SK-N-DZ (cell line): ENCODE data around the gene ABHD3.
"Not testable (repeated sequence)": the region's sequence is repeated elsewhere in the genome, so short reads cannot be mapped to it uniquely, and the experiment has no call there.

Experiments
- DNase-seq: peaks from one replicate; pipeline ENCODE4 v3.0.0-alpha.2; 2015; ENCODE audit warnings: low spot score

ABHD3 gene

DNA sequence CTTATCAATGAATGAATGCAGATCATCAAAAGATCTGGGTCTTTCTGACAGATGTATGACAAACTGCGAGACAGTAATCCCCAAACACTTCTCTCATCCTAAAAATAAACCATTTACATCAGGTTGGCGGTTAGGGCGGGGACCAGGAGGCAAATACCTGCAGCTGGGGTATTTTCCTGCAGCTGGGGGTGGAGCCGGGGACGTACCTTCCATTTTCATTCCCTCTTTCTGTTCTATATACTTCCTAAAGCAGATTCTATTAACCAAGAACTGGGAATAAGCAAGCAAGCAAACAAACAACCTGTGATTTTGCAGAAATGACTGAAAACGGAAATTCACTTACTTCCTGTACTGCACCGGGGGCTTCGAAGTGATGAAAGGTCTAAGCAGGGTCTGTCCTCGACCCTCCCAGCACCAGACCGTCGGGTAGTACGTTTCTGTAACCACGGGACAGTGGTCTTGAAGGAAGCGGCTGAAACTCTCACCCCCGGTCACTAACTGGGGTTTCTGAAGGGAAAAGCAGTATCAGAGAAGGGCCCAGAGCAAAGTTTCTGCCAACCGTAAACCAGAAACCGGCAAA, 1.2 kb downstream of the ABHD3 start:
- DNase-seq = no peak

DNA sequence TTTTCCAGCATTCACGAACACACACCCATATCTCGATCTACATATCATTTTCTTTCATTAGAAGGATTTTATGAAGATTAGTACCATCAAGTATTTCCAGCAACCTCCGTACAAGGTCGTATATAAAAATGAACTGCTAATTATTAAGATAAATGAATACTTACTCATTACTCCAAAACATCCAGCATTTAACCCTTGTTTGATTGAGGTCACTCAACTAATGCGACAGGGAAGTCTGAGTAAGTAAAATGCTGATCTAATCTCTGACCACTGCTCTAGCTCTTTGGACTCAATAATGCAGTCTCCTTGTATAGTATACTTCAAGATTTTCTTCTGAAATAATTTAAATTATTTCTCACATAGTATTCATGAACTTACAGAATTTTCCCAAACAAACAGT, 2.0 kb downstream of the ABHD3 start:
- DNase-seq = no peak

DNA sequence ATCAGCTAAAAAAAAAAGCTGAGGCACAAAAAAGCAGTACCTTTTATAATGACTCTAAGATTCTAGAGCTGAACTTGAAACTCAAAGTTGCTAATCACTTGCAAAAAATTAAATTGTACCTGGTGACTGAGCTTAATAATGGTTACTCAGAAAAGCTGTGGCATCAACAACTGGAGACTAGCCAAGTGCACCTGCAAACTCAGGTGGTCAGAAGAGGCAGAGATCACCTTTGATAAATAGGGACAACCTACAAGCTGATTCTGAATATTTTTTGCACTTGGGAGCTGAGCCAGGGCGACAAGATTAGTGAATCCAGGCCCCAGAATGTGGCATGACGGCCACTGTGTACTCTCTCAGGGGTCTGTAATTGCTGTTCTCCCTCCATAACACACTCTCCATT, 3.0 kb downstream of the ABHD3 start:
- DNase-seq = no peak

DNA sequence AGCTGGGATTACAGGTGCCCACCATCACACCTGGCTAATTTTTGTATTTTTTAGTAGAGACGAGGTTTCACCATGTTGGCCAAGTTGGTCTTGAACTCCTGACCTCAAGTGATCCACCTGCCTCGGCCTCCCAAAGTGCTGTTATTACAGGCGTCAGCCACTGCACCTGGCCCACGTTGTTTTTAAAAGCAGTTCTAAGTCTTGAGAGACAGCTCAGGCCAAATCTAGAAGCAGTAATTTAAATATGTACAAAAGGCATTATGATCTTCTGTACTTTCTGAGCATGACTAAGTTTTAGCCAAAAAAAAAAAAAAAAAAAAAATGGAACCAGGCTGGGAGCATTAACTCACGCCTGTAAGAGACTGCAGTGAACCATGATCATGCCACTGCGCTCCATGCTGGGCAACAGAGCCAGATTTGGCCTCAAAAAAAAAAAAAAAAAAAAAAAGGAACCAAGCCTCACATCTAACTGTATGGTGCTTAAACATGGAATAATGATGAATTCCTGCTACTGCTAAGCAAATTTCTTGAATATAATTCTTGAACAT, 4.0 kb downstream of the ABHD3 start:
- DNase-seq = no peak

DNA sequence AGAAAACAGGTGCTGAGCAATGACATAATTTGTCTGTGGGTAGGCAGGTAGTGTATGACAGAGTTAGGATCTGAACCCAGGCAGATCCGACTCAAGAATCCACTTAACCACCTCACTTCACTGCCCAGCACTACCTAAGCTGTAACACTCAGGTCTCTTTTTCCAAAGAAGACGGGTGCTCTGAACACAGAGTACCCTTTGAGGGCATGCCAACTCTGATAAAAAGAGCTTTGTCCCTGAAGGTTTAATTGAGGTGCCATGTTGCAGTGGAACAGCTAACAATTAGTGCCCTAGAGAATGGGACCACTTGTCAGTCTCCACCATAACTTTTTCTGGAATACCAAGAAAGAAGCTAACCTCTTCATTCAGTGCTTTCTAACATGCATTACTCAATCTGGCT, 11.3 kb downstream of the ABHD3 start:
- no peak for DNase-seq

DNA sequence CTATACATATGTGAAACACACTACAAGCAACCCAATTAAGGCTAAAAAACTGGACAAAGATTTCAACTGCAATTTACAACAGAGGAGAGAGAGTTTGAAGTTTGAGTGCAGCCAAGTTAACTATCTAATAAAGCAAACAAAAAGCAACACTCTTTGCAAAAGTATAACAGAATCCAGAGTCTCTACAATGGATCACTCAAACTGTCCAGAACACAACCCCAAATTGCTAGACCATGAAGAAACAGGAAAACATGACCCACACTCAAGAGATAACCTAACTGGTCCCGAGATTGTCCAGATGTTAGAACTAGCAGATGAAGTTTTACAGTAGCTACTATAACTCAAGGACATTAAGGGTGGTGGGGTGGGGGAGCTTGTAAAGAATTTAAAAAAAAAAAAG, 14.8 kb downstream of the ABHD3 start:
- no peak for DNase-seq

DNA sequence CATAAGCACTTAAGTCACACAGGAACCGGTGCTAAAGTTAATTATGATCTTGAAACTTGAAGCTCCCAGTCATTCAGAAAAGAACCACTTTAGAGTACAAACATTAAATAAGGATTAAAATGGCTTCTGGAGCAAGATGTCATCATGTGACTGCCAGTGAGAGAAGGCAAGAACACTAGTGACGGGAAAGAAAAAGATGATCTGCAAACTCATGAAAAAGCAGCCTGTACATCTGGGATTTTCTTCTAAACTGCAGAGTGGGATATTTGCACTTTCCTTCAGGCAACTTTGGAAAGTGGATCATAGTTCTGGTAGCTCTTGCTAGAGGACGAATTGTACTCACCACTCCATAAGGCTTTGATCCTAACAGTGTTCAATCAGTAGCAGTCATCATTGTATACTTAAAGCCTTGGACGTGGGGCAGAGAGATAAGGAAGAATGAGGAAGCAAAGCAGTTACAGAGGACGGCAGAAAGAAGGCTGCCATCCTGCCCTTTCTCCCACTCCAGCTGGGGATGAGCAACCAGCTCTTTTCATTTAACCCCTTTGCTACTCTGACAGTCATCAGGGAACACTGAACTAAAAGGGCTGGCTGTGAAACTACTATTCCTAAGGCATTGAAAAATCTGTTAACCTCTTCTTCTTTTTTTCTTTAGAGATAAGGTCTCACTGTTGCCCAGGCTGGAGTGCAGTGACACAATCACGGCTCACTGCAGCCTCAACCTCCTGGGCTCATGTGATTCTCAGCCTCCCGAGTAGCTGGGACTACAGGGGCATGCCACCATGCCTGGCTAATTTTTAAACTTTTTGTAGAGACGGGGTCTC, 18.1 kb downstream of the ABHD3 start:
- no peak for DNase-seq

DNA sequence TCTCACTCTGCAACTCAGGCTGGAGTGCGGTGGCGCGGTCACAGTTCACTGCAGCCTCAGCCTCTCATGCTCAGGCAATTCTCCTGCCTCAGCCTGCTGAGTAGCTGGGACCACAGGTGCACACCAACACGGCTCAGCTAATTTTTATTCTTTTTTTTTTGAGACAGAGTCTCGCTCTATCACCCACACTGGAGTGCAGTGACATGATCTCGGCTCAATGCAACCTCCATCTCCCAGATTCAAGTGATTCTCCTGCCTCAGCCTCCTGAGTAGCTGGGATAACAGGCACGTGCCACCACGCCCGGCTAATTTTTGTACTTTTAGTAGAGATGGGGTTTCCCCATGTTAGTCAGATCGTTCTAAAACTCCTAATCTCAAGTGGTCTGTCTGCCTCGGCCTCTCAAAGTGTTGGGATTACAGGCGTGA, 19.0 kb downstream of the ABHD3 start:
- not testable (repeated sequence) for DNase-seq

DNA sequence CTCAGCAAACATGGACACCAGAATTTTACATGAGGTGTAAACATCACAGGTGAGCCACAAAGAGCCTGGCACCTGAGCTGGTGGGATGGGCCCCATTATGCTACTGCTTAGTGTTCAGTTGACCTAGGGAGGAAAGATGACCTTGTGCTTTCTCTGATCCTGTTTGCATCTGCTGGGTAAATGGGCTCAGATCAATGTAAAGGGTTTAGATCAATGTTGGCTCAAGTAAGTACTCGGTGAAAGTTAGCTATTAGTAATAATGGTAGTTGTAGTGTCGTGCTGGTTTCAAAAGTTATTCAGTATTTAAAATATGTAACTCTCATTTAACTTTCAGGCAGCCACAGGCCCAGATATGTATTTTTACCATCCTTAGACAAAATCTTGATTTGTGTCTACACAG, 19.8 kb downstream of the ABHD3 start:
- DNase-seq = no peak

DNA sequence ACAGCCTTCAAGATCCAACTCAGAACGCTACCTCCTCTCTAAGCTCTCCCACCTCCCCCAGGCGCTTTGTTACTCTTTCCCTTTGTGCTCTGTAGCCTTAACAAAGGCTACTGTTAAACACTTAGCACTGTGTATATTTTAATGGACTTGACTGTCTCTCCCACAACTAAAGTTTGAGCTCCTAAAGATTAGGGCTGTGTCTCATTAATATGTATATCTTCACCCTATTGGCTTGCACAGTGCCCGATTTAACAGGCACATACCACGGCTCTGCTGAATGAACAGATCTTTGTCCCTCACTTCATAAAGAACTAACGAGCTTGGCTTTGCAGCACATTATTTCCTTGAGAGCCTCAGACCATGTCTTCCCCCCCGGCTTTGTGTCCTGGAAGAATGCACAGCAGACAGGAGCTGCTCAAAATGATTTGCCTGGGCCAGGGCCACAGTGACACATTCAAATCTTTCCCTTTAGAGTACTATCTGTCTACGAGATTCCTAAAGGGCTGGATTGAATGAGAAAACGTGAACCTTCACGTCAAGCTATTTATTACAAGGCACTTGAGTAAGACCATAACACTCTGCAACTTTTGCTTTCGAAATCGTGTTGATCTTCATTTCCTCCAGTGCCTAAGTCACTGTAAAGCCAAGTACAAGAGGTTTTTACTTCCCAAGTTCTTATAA, 22.1 kb downstream of the ABHD3 start:
- DNase-seq = no peak

DNA sequence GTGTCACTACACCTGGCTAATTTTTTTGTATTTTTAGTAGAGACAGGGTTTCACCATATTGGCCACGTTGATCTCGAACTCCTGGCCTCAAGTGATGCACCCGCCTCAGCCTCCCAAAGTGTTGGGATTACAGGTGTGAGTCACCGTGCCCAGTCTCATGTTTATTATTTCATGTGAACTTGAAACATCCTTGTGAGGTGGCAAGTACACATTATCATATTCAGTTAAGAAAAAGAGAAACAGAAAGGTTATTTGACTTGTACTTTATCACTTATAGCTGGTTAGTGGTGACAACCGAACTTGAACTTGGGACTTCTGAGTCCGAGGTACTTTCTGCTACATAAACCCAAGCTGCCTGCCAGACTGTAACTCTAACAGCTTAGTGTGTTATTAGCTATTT, 24.4 kb downstream of the ABHD3 start:
- no peak for DNase-seq

DNA sequence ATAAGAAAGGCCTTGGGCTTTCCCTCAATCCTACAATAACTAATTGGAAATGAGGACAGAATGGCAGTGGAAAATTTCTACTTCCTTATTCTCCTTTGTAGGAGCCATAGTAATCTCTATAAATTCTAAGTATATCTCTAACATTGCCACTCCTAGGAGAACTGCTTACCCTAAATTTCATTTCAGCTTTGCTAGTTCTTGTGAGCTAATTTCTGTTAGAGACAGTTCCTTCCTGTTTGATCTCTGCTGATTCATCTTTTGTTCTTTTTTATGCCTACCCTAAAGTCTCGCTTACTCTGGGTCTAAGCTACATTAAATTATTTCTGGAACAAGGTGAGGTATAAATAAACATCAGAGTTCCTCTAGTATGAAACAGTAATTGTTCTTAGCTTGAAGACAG, 25.7 kb downstream of the ABHD3 start:
- DNase-seq = no peak

DNA sequence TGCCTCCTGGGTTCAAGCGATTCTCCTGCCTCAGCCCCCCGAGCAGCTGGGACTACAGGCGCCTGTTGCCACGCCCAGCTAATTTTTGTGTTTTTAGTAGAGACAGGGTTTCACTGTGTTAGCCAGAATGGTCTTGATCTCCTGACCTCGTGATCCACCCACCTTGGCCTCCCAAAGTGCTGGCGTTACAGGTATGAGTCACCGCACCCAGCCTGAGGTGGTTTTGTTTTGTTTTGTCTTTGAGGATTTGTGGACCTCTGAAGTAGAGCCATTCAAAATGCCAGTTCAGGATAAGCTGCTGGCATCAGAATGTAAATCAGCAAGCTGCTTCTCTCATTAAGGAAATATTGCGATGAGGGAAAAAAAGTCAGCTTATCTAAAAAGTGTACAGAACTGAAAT, 29.2 kb downstream of the ABHD3 start:
- not testable (repeated sequence) for DNase-seq

DNA sequence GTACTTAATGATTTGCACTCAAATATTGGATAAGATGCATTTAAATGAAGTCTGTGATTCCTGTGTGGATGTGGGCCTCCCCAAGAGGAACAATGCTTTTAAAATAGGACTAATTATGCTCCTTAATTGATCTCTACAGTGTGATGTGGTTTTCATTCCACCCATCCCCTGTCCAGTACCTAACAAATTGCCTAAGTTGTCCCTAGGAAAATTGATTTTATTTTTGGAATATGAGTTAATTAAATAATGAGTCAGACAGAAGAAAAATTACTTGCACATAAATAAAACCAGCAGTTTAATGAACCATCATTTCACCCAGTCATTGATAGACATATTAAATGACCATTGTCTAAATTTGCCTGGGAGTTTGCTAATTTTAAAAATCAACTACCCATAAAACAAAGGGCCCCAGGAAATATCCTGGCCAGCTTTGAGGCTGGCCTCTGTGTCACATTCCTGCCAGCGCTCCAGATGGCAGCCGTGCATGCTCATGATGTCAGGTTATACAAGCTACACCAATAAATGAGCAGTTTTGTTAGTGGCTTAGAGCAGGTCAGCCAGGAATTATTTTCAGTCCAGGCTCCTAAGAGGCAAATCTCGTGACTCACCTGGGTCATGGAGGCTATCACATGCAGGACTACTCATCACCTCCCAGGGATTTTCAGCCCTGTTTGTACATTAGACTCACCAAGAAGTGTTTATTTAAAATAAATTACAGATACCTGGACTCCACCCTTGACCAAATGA, 31.9 kb downstream of the ABHD3 start:
- DNase-seq = no peak

DNA sequence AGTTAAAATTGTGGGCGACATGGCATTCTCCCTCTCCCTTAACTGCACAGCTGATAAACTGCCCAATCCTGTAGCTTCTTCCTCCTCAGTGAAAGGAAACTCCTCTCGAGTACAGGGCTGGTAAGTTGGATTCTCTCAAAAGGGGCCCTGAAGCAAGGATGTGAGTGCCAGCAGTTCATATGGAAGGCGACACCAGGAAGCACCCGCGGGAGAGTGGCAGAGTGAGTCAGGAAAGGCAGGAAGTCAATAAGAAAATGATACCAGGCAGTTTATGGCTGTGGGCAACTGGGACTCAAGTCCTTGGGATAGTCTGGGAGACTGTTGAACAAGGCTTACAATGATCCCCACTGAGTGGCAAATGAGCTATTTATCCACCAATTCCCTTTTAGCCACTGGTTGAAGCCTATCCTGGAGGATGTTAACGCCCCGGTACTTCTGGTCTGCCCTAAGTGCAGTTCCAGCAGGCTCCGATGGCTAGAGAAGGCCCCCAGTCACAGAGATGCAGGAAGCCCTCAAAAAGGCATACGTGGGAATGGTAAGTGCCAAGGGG, 34.8 kb downstream of the ABHD3 start:
- no peak for DNase-seq

DNA sequence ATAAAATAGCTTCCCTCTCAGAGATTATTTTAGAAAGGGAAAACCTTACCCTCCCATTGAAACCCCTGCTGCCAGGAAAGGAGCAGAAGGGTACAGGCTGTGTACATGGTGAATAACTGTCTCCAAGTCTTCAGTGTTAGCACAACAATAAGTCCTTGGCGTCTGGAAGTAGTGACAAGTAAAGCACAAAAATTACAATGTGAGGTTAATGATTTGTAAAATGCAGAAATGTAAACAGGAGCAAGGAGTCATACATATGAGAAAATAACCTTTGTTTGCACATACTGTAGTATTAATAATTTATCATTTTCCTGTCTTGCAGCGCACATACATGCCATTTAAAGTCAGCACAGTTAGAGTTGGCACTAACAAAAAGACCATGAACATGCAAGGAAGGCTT, 40.5 kb downstream of the ABHD3 start:
- no peak for DNase-seq

DNA sequence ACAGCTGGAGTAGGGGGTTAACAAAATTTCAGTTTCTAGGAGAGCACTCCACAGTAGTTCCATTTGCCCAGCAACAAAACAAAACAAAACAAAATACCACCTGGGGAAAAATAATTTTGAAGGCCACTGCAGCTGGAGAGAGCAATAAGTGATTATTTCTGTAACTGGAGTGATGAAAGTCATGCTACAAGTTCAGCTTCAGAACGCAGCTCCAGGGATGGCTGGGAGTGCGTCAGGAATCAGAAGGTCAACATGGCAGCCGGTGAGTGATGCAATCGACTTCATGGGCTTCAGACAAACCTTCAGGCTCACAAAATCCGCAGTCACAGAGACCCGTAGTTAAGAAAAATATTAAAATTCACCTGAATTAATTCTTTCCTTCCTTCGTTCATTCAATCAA, 41.0 kb downstream of the ABHD3 start:
- no peak for DNase-seq

DNA sequence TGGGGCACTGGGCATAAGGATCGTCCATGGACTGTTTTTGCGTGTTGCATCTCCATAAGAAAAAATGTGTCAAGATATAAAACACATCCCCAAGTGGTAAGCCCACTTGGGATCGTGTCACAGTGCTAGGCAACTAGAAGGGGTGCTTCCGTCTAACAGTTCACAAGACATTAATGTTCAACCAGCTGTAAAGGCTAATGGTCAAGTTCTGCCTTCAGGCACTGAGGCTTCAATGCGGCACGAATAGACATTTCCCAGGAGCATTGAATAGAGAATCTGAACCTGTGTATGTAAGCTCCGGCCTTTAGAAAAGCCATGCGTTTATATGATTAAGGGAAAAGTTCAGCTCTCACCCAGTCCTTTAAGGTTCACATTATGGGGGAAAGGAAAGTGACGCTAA, 42.0 kb downstream of the ABHD3 start:
- no peak for DNase-seq

DNA sequence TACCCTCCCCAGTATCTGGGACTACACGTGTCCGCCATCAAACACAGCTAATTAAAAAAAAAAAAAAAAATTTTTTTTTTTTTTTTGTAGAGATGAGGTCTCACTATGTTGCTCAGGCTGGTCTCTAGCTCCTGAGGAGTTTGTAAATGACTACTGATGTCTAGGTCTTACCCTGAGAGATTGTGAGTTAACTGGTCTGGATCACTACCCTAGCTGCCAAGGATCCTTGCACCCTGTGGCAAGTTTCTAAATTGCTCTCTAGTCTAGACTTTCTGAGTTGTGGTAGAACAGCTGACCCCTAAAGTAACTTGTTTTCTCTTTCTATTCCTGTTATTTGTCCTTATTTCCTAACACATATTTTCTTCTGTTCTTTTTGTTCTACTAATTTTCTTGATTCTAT, 44.5 kb downstream of the ABHD3 start:
- no peak for DNase-seq

DNA sequence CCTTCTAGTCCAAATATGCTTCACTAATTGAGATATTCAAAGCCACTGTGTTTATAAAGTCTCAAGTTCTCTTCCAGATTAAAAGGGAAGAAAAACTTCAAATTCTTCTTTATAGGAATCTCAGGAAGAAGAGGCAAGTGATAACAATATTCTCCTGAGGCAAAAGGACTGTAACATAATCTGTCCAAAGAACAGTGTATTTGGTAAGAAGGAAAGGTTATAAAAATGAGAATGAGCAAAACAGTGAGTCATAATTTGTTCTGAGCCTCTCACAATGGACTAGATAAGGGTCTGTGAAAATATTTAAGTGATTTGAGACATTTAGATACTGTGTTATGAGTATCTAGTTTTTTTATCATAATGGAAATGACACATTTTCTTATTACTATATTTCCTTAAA, 48.2 kb downstream of the ABHD3 start:
- no peak for DNase-seq

DNA sequence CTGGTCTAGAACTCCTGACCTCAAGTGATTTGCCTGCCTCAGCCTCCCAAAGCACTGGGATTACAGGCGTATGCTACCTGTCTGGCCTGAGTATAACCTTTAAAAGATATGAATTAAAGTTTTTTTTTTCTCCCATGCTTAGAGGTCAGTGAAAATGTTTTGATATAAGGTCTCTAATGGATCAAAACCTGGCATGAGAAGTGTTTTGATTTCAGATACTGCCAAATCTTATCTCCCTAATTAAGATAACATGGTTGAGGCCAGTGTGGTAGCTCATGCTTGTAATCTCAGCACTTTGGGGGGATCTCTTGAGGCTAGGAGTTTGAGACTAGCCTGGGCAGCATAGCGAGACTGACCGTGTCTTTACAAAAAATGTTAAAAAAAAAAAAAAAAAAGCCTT, 51.2 kb downstream of the ABHD3 start:
- DNase-seq = no peak

DNA sequence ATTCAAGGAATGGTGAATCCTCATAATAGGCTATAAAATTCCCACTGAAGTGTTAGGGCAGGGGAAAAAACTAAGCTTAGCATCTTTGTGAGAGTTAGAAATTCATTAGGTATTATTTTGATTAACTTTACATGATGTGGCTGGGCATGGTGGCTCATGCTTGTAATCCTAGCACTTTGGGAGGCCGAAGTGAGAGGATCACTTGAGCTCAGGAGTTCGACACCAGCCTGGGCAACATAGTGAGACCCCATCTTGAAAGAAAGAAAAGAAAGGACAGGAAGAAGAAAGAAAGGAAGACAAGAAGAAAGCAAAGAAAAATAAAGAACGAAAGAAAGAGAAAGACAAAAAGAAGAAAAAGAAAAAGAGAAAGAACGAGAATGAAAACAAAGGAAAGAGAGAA, 52.5 kb downstream of the ABHD3 start:
- DNase-seq = no peak
